IPS-NIHi7 (cell line): ENCODE data around the gene LRCH2.
"Not testable (repeated sequence)": the region's sequence is repeated elsewhere in the genome, so short reads cannot be mapped to it uniquely, and the experiment has no call there.

ENCODE experiments used
- DNase-seq: peaks from one replicate; pipeline ENCODE4 v3.0.0; 2012; ENCODE audit warnings: mixed read lengths; ENCODE audit errors: extremely low spot score

LRCH2 gene

GRCh38 chrX:115233497-115234455, at the start of gene LRCH2:
Gene LRCH2 (minus strand): TSS chrX:115234096. CDS start chrX:115234041, 55 bp downstream.
- DNase-seq: peak; percentile 86

- no peak for DNase-seq
Measured at GRCh38 chrX:115269051-115269683, 35.3 kb upstream of the LRCH2 start.

- DNase-seq: peak; percentile 31
Measured at GRCh38 chrX:115268421-115268820, 34.5 kb upstream of the LRCH2 start.

DNA sequence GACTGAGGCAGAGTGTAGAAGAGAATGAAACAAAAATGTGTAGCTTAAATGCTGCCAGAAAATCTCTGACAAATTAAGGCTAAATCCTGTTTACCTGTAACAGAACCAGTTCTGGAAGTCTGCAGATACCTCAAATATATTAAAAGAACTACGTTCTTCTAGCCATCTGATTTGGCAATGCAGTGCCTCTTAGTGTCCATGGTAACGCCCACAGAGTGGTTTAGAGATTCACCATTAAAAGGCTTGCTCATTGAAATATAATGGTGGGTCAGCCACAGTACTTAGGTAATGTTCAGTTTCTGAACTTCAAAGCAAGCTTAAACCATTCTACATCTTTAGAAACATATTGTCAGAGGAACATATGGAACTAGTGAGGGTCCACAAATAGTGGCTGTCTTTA, 32.4 kb upstream of the LRCH2 start:
- DNase-seq: no peak

- no peak for DNase-seq
Measured at GRCh38 chrX:115264009-115264408, 30.1 kb upstream of the LRCH2 start.

DNA sequence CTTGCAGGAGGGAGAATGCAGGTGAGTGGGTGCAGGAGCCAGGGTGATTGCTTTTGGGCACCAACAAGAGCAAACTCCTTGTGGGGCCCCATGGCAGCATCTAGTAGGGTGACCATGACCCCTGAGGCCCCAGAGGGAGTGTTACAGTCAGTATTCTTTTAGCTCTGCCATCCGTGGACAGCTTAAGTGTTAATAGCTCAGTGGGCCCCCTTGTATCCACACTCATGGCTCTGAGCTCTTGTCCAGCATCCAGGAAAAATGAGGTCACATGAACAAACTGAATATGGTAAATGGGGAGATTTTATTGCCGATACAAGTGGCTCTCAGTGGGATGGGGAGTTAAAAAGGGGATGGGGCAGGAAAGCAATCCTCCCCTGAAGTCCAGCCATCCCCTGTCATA, 27.3 kb upstream of the LRCH2 start:
- no peak for DNase-seq

DNA sequence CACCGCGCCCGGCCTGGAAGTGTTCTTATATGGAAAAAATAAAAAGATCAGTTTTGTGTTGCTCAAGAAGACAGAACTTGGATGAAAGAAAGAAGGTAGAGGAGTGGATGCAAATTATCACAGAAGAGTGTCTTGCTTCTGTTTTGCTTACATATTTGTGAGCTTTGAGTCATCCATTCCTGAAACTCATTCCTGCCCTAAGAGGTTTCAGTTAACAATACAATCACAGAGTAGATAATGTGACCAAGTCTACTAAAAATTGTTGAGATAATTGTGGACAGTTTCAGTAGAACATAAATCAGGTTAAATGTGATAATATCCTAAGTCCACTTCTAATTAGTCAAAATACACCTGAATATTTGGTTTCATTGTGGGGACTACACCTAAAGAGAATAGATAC, 26.4 kb upstream of the LRCH2 start:
- no peak for DNase-seq

- no peak for DNase-seq
Measured at GRCh38 chrX:115259238-115259875, 25.5 kb upstream of the LRCH2 start.

DNA sequence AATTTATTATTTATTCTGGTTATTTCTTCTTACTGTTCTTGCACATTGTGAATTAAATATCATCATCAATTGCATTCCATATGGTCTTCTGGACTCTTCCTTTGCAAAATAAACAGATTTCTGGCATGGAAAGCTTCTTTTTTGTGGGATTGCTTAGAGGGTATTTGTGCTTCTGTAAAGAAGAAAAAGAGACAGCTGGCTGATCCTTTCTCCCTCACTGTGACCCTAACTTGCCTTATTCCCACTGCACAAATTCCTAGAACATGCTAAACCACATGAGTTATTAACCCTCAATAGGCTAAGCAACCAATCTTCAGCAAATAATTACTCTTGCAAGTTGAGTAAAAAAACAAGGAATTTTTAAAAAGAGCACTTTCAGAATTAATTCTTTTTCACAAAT, 23.8 kb upstream of the LRCH2 start:
- DNase-seq: no peak

DNA sequence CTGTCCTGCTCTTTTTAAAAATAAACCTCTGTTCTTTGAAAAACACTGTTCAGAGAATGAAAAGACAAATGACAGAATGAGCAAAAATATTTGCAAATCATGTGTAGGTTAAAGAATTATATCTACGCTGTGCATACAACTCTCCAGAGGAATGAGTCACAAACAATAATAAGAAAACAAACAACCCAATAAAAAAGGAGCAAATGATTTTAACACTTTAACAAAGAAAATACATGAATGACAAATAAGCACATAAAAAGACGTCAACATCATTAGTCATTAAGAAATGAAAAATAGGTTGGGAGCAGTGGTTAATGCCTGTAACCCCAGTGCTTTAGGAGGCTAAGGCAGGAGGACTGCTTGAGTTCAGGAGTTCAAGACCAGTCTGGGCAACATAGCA, 21.1 kb upstream of the LRCH2 start:
- no peak for DNase-seq

DNA sequence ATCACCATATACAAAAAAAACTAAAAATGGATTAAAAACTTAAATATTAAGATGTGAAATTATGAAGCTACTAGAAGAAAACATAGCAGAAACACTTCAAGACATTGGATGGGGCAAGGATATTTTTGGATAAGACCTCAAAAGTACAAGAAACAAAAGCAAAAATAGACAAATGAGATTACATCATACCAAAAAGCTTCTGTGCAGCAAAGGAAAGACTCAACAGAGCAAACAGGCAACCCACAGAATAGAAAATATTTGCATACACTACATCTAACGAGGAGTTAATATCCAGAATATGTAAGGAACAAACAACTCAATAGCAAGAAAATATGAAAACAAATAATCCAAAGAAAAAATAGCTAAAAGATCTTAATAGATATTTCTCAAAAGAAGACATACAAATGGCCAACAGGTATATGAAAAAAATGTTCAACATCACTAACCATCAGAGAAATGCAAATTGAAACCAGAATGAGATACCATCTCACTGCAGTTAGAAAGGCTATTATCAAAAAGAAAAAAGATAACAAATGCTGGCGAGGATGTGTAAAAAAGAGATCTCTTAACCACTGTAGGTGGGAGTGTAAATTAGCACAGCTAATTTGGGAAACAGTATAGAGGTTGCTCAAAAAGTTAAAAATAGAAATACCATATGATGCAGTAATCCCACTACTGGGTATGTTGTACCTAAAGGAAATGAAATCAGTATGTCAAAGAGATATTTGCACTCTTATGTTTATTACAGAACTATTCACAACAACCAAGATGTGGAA, 17.8 kb upstream of the LRCH2 start:
- DNase-seq: no peak

- DNase-seq: no peak
Measured at GRCh38 chrX:115237056-115237455, 3.2 kb upstream of the LRCH2 start.

- DNase-seq: no peak
Measured at GRCh38 chrX:115236560-115236959, 2.7 kb upstream of the LRCH2 start.

- DNase-seq: no peak
Measured at GRCh38 chrX:115234461-115234860, 565 bp upstream of the LRCH2 start.

- no peak for DNase-seq
Measured at GRCh38 chrX:115232933-115233496, 881 bp downstream of the LRCH2 start.

- no peak for DNase-seq
Measured at GRCh38 chrX:115229337-115230003, 4.4 kb downstream of the LRCH2 start.

DNA sequence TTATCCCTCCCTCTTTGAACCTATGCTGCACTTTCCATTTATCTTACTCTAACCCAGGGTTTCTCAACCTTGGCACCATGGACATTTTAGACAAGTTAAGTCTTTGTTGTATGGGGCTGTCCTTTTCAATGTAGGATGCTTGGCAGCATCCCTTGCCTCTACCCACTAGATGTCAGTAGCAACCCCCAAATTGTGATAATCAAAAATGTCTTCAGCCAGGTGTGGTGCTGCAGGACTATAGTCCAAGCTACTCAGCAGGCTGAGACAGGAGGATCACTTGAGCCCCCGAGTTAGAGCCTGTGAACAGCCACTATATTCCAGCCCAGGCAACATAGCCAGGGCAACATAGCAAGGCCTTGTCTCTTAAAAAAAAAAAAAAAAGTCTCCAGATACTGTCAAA, 7.0 kb downstream of the LRCH2 start:
- peak; percentile 44 for DNase-seq

GRCh38 chrX:115217346-115217745, 16.6 kb downstream of the LRCH2 start:
- DNase-seq: not testable (repeated sequence)

DNA sequence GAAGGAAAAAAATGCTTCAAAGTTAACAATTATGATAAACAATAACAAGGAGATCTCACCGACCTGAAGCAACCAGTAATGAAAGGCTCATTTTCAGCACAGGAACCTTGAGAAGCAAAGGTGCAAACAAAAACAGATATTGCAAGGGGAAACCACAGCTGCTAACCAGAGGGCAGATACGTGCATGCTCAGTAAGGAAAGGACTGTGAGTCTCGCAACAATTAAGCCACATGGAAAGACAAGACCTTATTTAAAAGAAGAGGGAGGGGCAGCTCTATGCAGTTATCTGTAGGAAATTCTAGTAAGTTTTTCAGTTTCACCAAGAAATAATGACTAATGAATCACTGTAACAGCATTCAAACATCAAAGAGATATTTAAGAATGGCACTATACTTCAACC, 19.3 kb downstream of the LRCH2 start:
- no peak for DNase-seq

DNA sequence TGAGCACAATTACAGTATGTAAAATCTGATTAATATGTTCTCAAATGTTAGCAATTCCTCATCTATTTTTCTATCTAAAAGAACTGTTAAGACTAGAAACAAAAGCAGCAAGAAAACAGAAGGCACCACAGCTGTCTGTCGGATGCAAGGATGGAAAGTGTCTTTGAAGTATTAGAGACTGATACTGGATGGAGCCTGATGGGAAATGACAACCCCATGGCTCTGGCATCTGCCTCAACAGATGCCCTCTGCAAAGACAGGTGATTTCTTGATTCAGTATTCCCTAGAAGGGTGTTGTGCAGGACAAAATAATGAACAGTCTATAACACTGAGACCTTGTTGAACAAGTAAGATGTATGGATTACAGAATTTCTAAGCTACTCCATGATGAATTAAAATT, 19.7 kb downstream of the LRCH2 start:
- DNase-seq: no peak

DNA sequence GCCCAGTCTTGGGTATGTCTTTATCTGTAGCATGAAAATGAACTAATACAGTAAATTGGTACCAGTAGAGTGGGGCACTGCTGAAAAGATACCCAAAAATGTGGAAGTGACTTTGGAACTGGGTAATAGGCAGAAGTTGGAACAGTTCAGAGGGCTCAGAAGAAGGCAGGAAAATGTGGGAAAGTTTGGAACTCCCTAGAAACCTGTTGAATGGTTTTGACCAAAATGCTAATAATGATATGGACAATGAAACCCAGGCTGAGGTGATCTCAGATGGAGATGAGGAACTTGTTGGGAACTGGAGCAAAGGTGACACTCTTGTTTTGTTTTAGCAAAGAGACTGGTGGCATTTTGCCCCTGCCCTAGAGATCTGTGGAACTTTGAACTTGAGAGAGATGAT, 24.3 kb downstream of the LRCH2 start:
- DNase-seq: not testable (repeated sequence)
